Erythroblast (primary cell): Measurements from ENCODE around the gene STK24.

Source experiments
- GATA1 ChIP-seq: IDR thresholded peaks from 2 replicates; pipeline ENCODE4 v1.6.1; 2011; ENCODE audit warnings: low read depth, mild to moderate bottlenecking, control low read depth, low read length, moderate library complexity
- POLR2A ChIP-seq: IDR thresholded peaks from 2 replicates; pipeline ENCODE4 v1.6.1; 2011; ENCODE audit warnings: mild to moderate bottlenecking, low read length

- TF ChIP-seq POLR2A (no peak), GATA1 (no peak)
Observed at GRCh38 chr13:98398581-98398980, 178.3 kb downstream of the STK24 start.
